Esophagus mucosa (tissue), 1 donor: ENCODE measurements around the gene AKTIP. TPM values are rescaled to one million over a fixed set of nuclear protein-coding genes. Genes with fewer than 3 reads are reported as not detected.

Experiments
- ATAC-seq: fragments of 200-7000 bp; cut with Tn5 transposase; one replicate; pipeline ENCODE4 v1.9.1; 2020
- total RNA-seq: library from RNA; stranded (reverse); gene quantifications from one replicate; pipeline ENCODE4 v1.2.4, GENCODE V29; 2023
- donor health status: DM: yes; HTN: yes; CAD: no.

Gene AKTIP
- total RNA-seq, 1 donor from 2014 or later, result 34.6 TPM

DNA sequence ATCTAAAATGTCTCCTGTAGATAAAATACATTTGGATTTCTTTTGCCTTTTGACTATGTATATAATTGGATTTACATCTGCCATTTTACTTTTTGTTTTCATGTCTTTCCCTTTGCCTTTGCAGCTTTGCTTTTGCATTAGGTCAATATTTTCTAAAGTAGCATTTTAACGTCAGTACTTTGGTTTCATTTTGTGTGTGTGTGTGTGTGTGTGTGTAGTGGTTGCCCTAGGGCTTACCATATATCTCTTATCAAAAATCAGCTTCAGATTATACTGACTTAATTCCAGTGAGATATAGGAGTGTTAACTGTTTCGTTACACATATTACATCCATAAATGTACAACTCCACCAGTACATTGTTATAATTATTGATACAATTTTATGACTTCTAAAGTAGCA lies 26.1 kb downstream of the AKTIP start:
- no peak for ATAC-seq

DNA sequence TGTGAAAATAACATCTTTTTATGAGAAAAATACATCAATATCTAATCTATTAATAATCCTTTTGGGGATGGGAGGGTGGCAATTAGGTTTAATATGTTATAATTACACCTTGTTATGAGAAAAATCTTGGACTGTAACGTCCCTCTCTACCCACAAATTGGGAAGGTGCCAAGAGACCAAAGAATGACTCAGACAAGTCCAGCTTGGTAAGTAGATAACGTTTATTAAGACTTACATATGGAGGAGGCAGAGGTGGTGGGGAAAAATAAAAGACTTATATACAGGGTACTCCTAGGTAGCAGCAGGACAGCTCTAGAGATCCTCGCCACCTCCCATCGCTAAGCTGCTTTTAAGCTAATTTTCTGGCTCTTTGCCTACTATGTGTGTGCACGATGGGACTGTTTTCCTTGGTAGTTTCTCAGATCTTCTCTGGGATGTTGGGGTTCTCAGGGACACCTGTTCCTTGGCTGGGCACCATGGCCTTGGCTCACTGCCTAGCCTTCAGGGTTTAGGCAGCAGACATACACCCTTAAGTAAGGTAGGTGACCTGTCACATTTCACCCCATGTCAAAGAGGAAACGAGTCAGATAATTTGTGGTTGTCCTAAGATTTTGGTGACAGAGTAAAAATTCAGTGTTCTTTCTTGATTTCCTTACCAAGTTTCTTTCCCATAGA lies 37.3 kb downstream of the AKTIP start:
- ATAC-seq, result no peak

DNA sequence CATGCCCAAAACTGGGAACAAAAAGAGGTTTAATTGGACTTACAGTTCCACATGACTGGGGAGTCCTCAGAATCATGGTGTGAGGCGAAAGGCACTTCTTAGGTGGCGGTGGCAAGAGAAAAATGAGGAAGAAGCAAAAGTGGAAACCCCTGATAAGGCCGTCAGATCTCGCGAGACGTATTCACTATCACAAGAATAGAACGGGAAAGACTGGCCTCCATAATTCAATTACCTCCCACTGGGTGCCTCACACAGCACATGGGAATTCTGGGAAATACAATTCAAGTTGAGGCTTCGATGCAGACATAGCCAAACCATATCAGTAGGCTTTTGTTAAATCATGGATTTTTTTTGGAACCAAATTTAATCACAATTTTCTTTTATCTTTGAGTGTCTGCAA lies 44.4 kb downstream of the AKTIP start:
- no peak for ATAC-seq

DNA sequence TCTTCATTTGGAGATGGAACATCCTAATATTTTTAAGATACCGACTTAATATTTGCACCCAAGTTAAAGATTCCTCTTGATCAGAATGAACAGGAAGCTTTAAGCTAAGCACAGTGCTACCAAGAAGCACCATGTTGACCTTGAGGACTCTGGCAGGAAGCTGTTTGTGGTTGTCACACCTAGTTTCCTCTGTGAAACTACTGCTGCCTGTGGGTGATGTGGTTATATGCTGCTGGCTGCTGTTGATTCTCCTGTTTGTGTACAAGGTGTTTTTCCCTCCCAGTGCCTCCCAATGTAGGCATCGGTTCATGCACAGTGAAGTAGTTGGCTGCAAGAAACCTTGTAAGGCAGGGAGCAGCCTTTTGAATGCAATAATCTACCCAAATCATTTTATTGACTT lies 45.3 kb downstream of the AKTIP start:
- ATAC-seq, result peak; percentile 73

DNA sequence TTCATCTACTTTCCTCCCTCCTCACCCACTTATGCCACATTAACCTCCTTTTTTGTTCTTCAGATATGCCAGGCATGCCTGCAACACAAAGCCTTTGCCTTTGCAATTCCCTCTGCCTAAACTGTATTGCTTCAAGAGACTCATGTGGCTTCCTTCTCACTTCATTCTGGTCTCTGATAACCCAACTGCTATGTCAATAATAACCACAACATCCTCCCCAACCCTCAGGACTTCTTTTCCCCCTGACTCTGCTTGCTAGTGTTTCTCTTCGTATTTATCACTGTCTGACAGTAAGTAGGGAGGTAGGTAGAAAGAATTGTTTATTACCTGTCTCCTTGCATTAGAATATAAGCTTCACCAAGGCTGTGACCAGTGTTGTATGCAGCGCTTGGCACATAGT lies 46.4 kb downstream of the AKTIP start:
- no peak for ATAC-seq

DNA sequence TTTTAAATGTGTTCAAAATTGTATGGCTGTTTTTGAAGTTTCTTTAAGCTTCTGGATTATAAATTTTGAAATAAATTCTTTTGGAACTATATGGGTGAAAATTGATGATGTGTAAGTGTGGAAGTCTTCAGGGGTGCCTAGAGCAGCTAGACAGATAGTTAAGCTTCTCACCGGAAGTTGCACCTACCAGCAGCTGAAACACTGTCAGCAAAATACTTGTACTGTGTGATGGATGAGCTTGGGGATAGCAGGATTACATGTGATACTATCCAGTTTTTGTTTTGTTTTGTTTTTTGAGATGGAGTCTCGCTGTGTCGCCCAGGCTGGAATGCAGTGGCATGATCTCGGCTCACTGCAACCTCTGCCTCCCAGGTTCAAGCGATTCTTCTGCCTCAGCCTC lies 49.1 kb downstream of the AKTIP start:
- no peak for ATAC-seq

DNA sequence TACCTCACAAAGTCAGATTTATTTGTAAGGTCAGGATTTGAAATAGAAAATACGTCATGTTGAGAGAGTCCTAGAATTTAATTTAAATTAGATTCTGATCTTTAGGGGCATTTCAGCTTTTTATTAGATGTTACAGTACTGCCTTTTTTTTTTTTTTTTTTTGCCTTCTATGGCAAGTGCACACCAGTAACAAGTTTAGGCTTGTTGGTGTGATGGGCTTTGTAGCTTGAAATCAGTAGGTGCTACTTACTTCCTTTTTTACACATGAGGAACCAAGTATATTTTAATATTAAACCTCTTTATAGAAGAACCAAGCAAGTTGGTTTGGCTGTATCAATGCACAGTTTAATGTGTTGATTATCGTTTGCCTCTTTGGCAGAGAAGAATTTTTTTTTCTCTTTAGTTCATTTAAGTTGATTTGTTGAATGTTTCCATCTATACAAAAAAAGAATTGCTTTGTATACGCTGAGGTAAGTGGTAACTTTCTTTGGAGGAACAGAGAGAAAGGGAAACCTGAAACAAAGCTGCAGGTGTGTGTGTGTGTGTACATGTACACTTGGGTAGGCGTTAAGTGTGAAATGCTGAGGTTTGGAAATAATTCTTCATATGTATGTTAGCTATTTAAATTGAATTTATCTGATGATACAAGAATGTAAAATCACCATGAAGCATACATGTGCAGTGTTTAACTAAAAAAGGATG lies 53.0 kb downstream of the AKTIP start:
- no peak for ATAC-seq

DNA sequence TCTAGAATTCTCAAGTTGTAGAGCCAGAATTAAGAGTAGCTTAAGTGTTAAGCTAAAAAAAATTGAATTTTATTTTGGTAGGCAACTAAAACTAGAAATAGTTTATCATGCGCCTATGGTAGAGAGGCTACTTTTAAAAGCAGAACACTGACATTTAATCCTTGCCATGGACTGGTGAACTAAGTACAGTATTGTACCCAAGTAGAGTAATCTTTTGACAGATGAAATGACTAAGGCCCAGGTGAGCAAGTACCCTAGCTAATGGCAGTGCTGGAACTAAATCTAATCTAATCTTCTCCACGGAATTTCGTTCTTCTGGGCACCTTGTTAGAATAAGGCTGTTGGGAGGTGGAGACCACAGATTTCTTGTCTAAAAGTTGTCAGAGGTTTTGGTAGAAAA lies 56.9 kb downstream of the AKTIP start:
- no peak for ATAC-seq

DNA sequence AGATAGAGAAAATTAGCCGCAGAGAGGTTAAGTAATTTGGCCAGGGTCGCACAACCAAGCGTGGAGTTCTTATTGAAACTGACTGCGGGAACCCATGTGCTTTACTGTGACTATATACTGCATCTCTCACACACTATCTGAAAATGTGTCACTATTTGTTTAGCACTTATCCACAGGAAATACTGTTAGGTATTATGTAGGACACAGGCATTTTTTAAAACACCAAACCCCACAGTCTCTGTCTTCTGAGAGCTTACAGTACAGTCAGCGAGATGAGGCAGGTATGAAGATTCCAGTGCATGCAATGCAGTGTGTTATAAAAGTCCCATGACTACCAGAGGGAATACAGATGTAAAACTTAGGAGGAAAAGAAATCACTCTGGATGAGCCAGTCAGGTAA lies 57.5 kb downstream of the AKTIP start:
- peak; percentile 42 for ATAC-seq

Other genes with a start within 250 kb of the AKTIP start
- gene RBL2, start 68.7 kb downstream of the AKTIP start, total RNA-seq, result 25.3 TPM
- gene RPGRIP1L, start 200.7 kb upstream of the AKTIP start, total RNA-seq, result 2.9 TPM
- gene FTO, start 200.9 kb upstream of the AKTIP start, total RNA-seq, result 33.3 TPM